Astrocyte of the cerebellum (primary cell): ENCODE data around the gene DCPS.
"Not testable (repeated sequence)": the region's sequence is repeated elsewhere in the genome, so short reads cannot be mapped to it uniquely, and the experiment has no call there.

ENCODE experiments used
- DNase-seq: peaks from one replicate; pipeline ENCODE4 v3.0.0-alpha.2; 2011; ENCODE audit warnings: low read depth
- H3K4me3 ChIP-seq: 2 replicates; pipeline ENCODE4 v1.5.1; 2011; ENCODE audit warnings: mild to moderate bottlenecking, low read depth, low read length, moderate library complexity
- CTCF ChIP-seq: IDR thresholded peaks from 2 replicates; pipeline ENCODE4 v1.5.1; 2012; ENCODE audit warnings: low read length, low read depth, moderate library complexity, mild to moderate bottlenecking; ENCODE audit errors: missing control alignments
- in situ Hi-C: cut with HindIII; loops from 2 replicates; pipeline ENCODE4 v1.10.0; 2017; ENCODE audit warnings: low sequenced_read_pairs

Gene DCPS

DNA sequence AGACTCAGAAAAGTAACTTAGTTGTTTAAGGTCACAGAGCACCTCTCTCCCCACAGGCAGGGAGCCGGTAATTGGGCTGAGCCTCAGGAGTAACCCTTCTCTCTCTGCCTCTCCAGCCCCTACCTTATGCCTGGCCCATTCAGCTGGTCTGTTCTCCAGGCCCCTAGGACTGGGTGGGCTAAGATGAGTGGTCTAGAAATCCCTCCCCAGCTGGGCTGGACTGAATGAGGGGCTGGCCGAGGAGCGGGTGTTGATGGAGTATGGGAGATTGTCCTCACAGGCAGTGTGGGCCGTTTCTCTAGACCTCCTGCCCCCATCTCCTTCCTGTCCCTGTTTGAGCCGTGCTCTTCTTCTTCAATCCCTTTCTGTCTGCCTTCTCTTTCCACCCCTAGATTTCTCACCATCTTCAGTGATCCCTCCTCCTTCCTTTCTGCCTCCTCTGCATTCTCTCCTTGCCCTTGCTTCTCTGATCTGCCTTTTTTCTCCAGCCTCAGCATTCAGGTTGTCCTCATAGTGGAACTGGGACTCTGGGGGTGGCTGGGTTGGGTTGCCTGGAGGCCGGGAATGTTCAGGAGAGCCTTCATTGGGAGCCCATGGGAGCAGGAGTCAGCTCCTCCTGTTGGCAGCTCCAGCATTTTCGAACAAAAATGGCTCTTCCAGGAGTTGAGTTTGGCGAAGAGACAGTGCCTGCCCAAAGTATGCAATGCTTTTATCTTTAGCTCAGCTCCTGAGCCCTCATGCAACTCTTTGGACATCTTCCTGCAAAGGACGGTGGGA lies 59.2 kb downstream of the DCPS start:
- no peak for TF ChIP-seq CTCF
- DNase-seq, result no peak
- in situ Hi-C loops, result no loop called here
- no peak overlapping the region for H3K4me3 ChIP-seq

DNA sequence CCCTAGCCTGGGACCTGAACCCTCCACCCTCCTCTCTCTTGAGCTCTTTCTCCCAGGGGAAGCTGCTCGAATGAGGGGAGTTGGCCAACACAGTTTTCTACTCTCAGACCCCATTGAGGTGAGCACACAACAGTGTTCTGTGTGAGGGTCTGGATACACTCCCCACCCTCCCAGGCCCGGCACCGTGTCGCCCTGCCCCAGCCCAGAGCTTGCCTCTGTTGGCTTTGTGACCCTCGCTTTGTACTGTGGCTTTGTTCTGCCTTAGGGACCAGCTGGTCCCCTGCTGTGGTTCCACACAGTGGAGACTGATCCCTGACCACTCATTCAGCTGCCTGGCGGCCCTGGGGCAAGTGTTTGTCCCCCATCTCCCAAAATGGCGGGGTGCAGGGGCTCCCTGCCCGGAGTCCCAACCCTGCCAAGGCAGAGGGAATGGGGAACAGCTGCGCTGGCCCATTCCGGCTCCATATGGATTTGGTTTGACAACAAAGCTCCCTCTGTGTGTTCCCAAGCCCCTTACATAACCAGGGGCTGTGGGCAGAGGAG lies 59.9 kb downstream of the DCPS start:
- TF ChIP-seq CTCF, result no peak
- in situ Hi-C loops, result no loop called here
- no peak overlapping the region for H3K4me3 ChIP-seq
- no peak for DNase-seq

DNA sequence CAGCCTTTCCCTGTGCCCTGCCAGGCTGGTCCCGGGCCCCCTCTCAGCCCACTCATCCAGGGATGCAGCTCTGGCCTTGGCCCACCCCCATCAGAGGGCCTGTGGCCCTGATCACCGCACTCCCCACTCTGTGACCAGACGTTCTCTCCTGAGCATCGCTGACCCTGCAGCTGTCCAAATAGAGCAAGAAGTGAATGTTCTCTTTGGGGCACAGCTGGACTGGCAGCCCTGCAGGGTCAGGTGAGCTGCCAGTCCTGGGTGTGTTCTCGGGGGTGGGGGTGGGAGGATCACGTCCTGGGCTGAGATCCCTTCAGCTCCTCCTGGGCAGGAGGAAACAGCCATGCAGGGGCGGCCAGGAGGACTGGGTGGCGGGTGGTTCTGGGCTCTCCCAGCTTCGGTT lies 60.9 kb downstream of the DCPS start:
- H3K4me3 ChIP-seq, DNase-seq, in situ Hi-C loops: not testable (repeated sequence)

DNA sequence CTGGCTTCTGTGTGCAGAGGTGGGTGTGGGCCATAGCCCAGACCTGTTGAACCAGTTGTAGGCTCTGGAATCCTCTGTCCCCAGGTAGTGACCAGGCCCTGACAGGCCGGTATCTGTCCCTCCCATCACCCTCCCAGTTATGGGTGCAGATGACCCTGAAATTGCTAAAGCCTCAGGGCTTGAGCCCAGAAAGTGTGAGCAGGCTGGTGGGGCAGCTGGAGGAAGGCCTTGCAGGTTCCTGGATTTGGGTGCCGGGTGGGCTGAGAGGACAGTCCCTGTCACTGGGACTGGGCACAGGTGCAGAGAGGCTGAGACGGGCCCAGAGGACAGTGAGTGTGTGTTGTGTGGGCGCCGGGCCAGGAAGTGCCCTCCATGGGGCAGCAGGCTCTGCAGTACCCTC lies 61.6 kb downstream of the DCPS start:
- DNase-seq, in situ Hi-C loops: not testable (repeated sequence)

GRCh38 chr11:126366064-126366822 lies 62.4 kb downstream of the DCPS start:
- no peak overlapping the region for H3K4me3 ChIP-seq
- no peak for DNase-seq
- no peak for TF ChIP-seq CTCF
- in situ Hi-C loops, result no loop called here

More for the DNA sequence above, 61.6 kb downstream of the DCPS start:
- H3K4me3 ChIP-seq, result not testable (repeated sequence)

GRCh38 chr11:126366823-126367654 lies 63.2 kb downstream of the DCPS start:
- H3K4me3 ChIP-seq, in situ Hi-C loops, DNase-seq: not testable (repeated sequence)

DNA sequence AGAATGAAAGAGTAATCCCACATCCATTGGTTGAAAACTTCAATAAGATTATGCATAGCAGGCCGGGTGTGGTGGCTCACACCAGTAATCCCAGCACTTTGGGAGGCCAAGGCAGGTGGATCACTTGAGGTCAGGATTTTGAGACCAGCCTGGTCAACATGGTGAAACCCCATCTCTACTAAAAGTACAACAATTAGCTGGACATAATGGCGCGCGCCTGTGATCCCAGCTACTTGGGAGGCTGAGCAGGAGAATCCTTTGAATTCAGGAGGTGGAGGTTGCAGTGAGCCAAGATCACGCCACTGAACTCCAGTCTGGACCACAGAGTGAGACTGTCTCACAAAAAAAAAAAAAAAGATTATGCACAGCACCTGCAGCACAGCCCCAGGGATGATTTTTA lies 63.9 kb downstream of the DCPS start:
- DNase-seq, in situ Hi-C loops, H3K4me3 ChIP-seq: not testable (repeated sequence)

- H3K4me3 ChIP-seq, in situ Hi-C loops, DNase-seq: not testable (repeated sequence)
Observed at GRCh38 chr11:126368336-126369119, 64.7 kb downstream of the DCPS start.
